ENCODE measurements around the gene ZCCHC14.
"Not testable (repeated sequence)": the region's sequence is repeated elsewhere in the genome, so short reads cannot be mapped to it uniquely, and the experiment has no call there.

The ZCCHC14 gene

GRCh38 chr16:87497023-87497766 is 4.4 kb upstream of the ZCCHC14 start:
- DNase-seq (ENCODE audit: low read depth): not testable (repeated sequence)

- DNase-seq (ENCODE audit: low read depth): no peak
Observed at GRCh38 chr16:87496447-87496801, 3.6 kb upstream of the ZCCHC14 start.

- DNase-seq (ENCODE audit: low read depth): no peak
Observed at GRCh38 chr16:87495578-87496446, 3.0 kb upstream of the ZCCHC14 start.

GRCh38 chr16:87493608-87494280 is 920 bp upstream of the ZCCHC14 start:
- DNase-seq (ENCODE audit: low read depth): no peak

GRCh38 chr16:87492291-87492630 is 563 bp downstream of the ZCCHC14 start:
- DNase-seq (ENCODE audit: low read depth): no peak

GRCh38 chr16:87491522-87492290 is 1.1 kb downstream of the ZCCHC14 start:
- DNase-seq (ENCODE audit: low read depth): no peak

- not testable (repeated sequence) for DNase-seq (ENCODE audit: low read depth)
Observed at GRCh38 chr16:87490799-87491521, 1.9 kb downstream of the ZCCHC14 start.

GRCh38 chr16:87490096-87490798 is 2.6 kb downstream of the ZCCHC14 start:
- no peak for DNase-seq (ENCODE audit: low read depth)

- no peak for DNase-seq (ENCODE audit: low read depth)
Observed at GRCh38 chr16:87489434-87490045, 3.3 kb downstream of the ZCCHC14 start.

- not testable (repeated sequence) for DNase-seq (ENCODE audit: low read depth)
Observed at GRCh38 chr16:87488960-87489359, 3.9 kb downstream of the ZCCHC14 start.

GRCh38 chr16:87487361-87487924 is 5.4 kb downstream of the ZCCHC14 start:
- DNase-seq (ENCODE audit: low read depth): no peak

GRCh38 chr16:87486713-87487247 is 6.0 kb downstream of the ZCCHC14 start:
- DNase-seq (ENCODE audit: low read depth): no peak

GRCh38 chr16:87486282-87486681 is 6.5 kb downstream of the ZCCHC14 start:
- DNase-seq (ENCODE audit: low read depth): no peak

GRCh38 chr16:87485792-87486191 is 7.0 kb downstream of the ZCCHC14 start:
- DNase-seq (ENCODE audit: low read depth): not testable (repeated sequence)

GRCh38 chr16:87484487-87485331 is 8.1 kb downstream of the ZCCHC14 start:
- no peak for DNase-seq (ENCODE audit: low read depth)

GRCh38 chr16:87483481-87483880 is 9.3 kb downstream of the ZCCHC14 start:
- no peak for DNase-seq (ENCODE audit: low read depth)

- DNase-seq (ENCODE audit: low read depth): not testable (repeated sequence)
Observed at GRCh38 chr16:87482670-87483069, 10.2 kb downstream of the ZCCHC14 start.

- DNase-seq (ENCODE audit: low read depth): no peak
Observed at GRCh38 chr16:87482266-87482665, 10.6 kb downstream of the ZCCHC14 start.

- DNase-seq (ENCODE audit: low read depth): not testable (repeated sequence)
Observed at GRCh38 chr16:87481711-87482110, 11.1 kb downstream of the ZCCHC14 start.

Data from GM04503 (cell line).